Neuron (in vitro differentiated cells): ENCODE measurements around the gene MRPL49.
A peak's percentile ranks its signal among the peaks of the same experiment; 100 is the strongest.

Experiments used
- H2AFZ ChIP-seq: one replicate; pipeline ENCODE4 v1.6.1; 2013; ENCODE audit warnings: low read depth, mild to moderate bottlenecking, inconsistent platforms, low read length, moderate library complexity
- H3K27me3 ChIP-seq: one replicate; pipeline ENCODE4 v1.6.1; 2013; ENCODE audit warnings: low read length; ENCODE audit not compliant: insufficient read depth
- H3K36me3 ChIP-seq: one replicate; pipeline ENCODE4 v1.6.1; 2013; ENCODE audit warnings: low read length; ENCODE audit not compliant: insufficient read depth
- H3K4me1 ChIP-seq: one replicate; pipeline ENCODE4 v1.6.1; 2013; ENCODE audit warnings: low read length; ENCODE audit not compliant: insufficient read depth
- H3K4me3 ChIP-seq: 2 replicates; pipeline ENCODE4 v1.5.1; 2013; ENCODE audit warnings: mild to moderate bottlenecking, low read length, moderate library complexity
- H3K9me3 ChIP-seq: one replicate; pipeline ENCODE4 v1.6.1; 2013; ENCODE audit warnings: low read length

Gene MRPL49

GRCh38 chr11:65109231-65110198, 12.6 kb upstream of the MRPL49 start:
- Histone ChIP-seq H3K4me3 (no peak overlapping the region), H3K9me3 (no peaks in the 10 kb centered on the region), H3K27me3 (no peaks in the 10 kb centered on the region), H2AFZ (no peak overlapping the region), H3K36me3 (peaks cover 11% of the 10 kb centered on the region), H3K4me1 (peaks cover 24% of the 10 kb centered on the region)

- Histone ChIP-seq H2AFZ (no peak overlapping the region), H3K4me1 (peaks cover 30% of the 10 kb centered on the region), H3K27me3 (no peaks in the 10 kb centered on the region), H3K4me3 (no peak overlapping the region), H3K36me3 (peaks cover 20% of the 10 kb centered on the region), H3K9me3 (no peaks in the 10 kb centered on the region)
Observed at GRCh38 chr11:65110354-65110861, 11.7 kb upstream of the MRPL49 start.

- Histone ChIP-seq H2AFZ (no peak overlapping the region), H3K36me3 (peaks cover 28% of the 10 kb centered on the region), H3K4me1 (peaks cover 38% of the 10 kb centered on the region), H3K27me3 (no peaks in the 10 kb centered on the region), H3K9me3 (no peaks in the 10 kb centered on the region), H3K4me3 (peak overlapping the region; percentile 95)
Observed at GRCh38 chr11:65111159-65111743, 10.9 kb upstream of the MRPL49 start.

GRCh38 chr11:65111744-65112545, 10.2 kb upstream of the MRPL49 start, which contains the start of gene TM7SF2:
Gene TM7SF2 (plus strand): TSS chr11:65111872. CDS start chr11:65112016, 144 bp downstream.
- Histone ChIP-seq H3K27me3 (no peaks in the 10 kb centered on the region), H3K36me3 (peaks cover 31% of the 10 kb centered on the region), H3K4me1 (peaks cover 45% of the 10 kb centered on the region), H3K4me3 (peak within 1 kb of the TSS; percentile 95), H2AFZ (no peak within 1 kb of the TSS), H3K9me3 (no peaks in the 10 kb centered on the region)

GRCh38 chr11:65112546-65113360, 9.4 kb upstream of the MRPL49 start:
- Histone ChIP-seq H3K27me3 (no peaks in the 10 kb centered on the region), H2AFZ (no peak overlapping the region), H3K4me3 (peak overlapping the region; percentile 95), H3K9me3 (no peaks in the 10 kb centered on the region), H3K36me3 (peaks cover 31% of the 10 kb centered on the region), H3K4me1 (peaks cover 47% of the 10 kb centered on the region)

- H3K4me3 ChIP-seq: peak overlapping the region; percentile 95
- no peak overlapping the region for H2AFZ ChIP-seq
- no peaks in the 10 kb centered on the region for H3K27me3 ChIP-seq
- H3K9me3 ChIP-seq: no peaks in the 10 kb centered on the region
- H3K4me1 ChIP-seq: peaks cover 47% of the 10 kb centered on the region
- H3K36me3 ChIP-seq: peaks cover 32% of the 10 kb centered on the region
Observed at GRCh38 chr11:65113361-65113756, 8.8 kb upstream of the MRPL49 start.

GRCh38 chr11:65113839-65114238, 8.3 kb upstream of the MRPL49 start:
- Histone ChIP-seq H3K36me3 (peaks cover 33% of the 10 kb centered on the region), H2AFZ (no peak overlapping the region), H3K4me1 (peaks cover 47% of the 10 kb centered on the region), H3K4me3 (no peak overlapping the region), H3K27me3 (no peaks in the 10 kb centered on the region), H3K9me3 (no peaks in the 10 kb centered on the region)

GRCh38 chr11:65114538-65115171, 7.5 kb upstream of the MRPL49 start:
- Histone ChIP-seq H3K4me1 (peaks cover 47% of the 10 kb centered on the region), H2AFZ (no peak overlapping the region), H3K27me3 (no peaks in the 10 kb centered on the region), H3K36me3 (peaks cover 35% of the 10 kb centered on the region), H3K4me3 (no peak overlapping the region), H3K9me3 (no peaks in the 10 kb centered on the region)

- Histone ChIP-seq H3K9me3 (no peaks in the 10 kb centered on the region), H3K27me3 (no peaks in the 10 kb centered on the region), H3K4me3 (no peak overlapping the region), H3K36me3 (peaks cover 43% of the 10 kb centered on the region), H3K4me1 (peaks cover 45% of the 10 kb centered on the region), H2AFZ (no peak overlapping the region)
Observed at GRCh38 chr11:65115361-65116082, 6.6 kb upstream of the MRPL49 start.

GRCh38 chr11:65116370-65117205, 5.5 kb upstream of the MRPL49 start:
- H3K36me3 ChIP-seq: peaks cover 48% of the 10 kb centered on the region
- H3K9me3 ChIP-seq: no peaks in the 10 kb centered on the region
- H3K4me1 ChIP-seq: peaks cover 43% of the 10 kb centered on the region
- H3K27me3 ChIP-seq: no peaks in the 10 kb centered on the region
- peak overlapping the region; percentile 73 for H3K4me3 ChIP-seq
- H2AFZ ChIP-seq: no peak overlapping the region
